Mesodermal cell (in vitro differentiated cells): Measurements from ENCODE around the gene MAGEA8. TPM values are rescaled to one million over a fixed set of nuclear protein-coding genes. Genes with fewer than 3 reads are reported as not detected.
"Not testable (repeated sequence)": the region's sequence is repeated elsewhere in the genome, so short reads cannot be mapped to it uniquely, and the experiment has no call there.

Experiments
- H3K27ac ChIP-seq: 2 replicates; pipeline ENCODE4 v1.7.0; 2013; ENCODE audit warnings: mild to moderate bottlenecking, low read depth, low read length, moderate library complexity; ENCODE audit not compliant: severe bottlenecking
- H3K36me3 ChIP-seq: 2 replicates; pipeline ENCODE4 v1.7.1; 2013; ENCODE audit warnings: mild to moderate bottlenecking, low read length, moderate library complexity; ENCODE audit not compliant: control insufficient read depth, insufficient read depth
- H3K4me1 ChIP-seq: one replicate; pipeline ENCODE4 v1.7.1; 2013; ENCODE audit warnings: mild to moderate bottlenecking, low read length; ENCODE audit not compliant: insufficient read depth, control insufficient read depth, poor library complexity, severe bottlenecking
- H3K4me3 ChIP-seq: 2 replicates; pipeline ENCODE4 v1.7.0; 2013; ENCODE audit warnings: low read length, control low read depth, mild to moderate bottlenecking; ENCODE audit not compliant: insufficient read depth, poor library complexity, severe bottlenecking; ENCODE audit errors: extremely low read depth
- H3K9me3 ChIP-seq: 2 replicates; pipeline ENCODE4 v1.7.1; 2013; ENCODE audit warnings: mild to moderate bottlenecking, low read length, moderate library complexity; ENCODE audit not compliant: control insufficient read depth
- WGBS, 2 experiments: methylation state at CpG; one replicate each; pipeline ENCODE4 v1.1.5; 2013; ENCODE audit warnings: missing lambda C conversion rate in 2 of 2; ENCODE audit not compliant: insufficient coverage in 2 of 2; 5-methylcytosine and 5-hydroxymethylcytosine counted together
- polyA plus RNA-seq, 2 experiments: library from polyadenylated mRNA; stranded (reverse); fragments of 50-300 nt; gene quantifications; one replicate each; pipeline ENCODE4 v1.2.3, GENCODE V29; 2013

Gene MAGEA8, protein sequence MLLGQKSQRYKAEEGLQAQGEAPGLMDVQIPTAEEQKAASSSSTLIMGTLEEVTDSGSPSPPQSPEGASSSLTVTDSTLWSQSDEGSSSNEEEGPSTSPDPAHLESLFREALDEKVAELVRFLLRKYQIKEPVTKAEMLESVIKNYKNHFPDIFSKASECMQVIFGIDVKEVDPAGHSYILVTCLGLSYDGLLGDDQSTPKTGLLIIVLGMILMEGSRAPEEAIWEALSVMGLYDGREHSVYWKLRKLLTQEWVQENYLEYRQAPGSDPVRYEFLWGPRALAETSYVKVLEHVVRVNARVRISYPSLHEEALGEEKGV
- polyA plus RNA-seq (2013, experiment 1 of 2) = not detected
- polyA plus RNA-seq (2013, experiment 2 of 2) = not detected

DNA sequence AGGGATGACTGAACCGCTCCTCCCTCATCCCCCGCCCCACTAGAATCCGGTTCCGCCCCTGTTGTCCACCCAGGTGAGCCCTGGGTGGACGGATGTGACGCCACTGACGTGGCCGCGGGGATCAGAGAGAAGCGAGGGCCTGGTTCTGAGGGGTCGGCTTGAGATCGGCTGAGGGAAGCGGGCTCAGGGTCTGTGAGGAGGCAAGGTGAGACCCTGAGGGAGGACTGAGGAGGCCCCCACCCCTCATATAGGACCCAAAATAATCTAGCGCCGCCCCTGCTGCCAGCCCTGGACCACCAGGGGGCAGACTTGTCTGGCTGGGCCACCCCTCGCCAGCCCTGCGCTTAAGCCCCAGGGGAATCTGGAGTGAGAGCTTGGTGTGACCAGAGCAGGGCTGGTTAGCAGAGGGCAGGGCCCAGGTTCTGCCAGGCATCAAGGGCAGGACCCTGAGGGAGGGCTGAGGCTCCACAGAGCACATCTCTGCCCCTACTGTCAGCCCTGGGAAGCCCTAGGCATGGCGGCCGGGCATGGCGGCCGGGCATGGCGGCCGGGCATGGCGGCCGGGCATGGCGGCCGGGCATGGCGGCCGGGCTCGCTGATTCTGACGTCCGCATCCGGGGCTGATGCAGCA, at the start of gene MAGEA8:
TSS of gene MAGEA8 (plus strand) at position 103 of the 631 bp plus-strand sequence. CDS start 3,090 bp downstream, outside the sequence.
- H3K9me3 ChIP-seq = no peaks in the 10 kb centered on the region
- 94 to 100% methylated on average over 4 to 5 of the region's 33 CpGs for WGBS, 2 experiments

DNA sequence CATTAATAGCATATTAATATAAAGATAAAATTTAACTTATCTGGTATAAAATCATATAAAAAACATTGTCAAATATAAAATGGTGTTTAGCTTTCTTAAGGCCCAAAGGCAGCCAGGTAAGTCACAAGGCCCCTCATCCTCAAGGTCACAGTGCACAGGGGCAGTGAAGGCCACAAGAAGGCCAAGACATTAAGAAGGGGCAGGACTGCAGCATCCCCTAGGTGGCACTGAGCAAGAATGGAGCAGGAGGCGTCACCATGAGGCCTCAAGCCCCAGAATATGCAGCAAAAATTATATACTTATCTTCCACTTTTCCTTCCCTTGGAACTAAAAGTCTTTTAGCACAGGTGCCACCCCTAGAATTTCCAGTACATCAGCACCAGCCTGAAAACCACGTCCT, 49.5 kb upstream of the MAGEA8 start:
- H3K4me3 ChIP-seq = no peak overlapping the region
- H3K36me3 ChIP-seq = no peaks in the 10 kb centered on the region
- no peak overlapping the region for H3K27ac ChIP-seq
- H3K4me1 ChIP-seq = no peaks in the 10 kb centered on the region
- WGBS, 2 experiments = 67% methylated on average over 1 of the region's 2 CpGs; no CpG with 5 or more reads in 1 of the 2 experiments
- no peaks in the 10 kb centered on the region for H3K9me3 ChIP-seq

More for the DNA sequence above, at the start of gene MAGEA8:
- no peaks in the 10 kb centered on the region for H3K4me1 ChIP-seq
- H3K27ac ChIP-seq = no peak within 1 kb of the TSS
- no peak within 1 kb of the TSS for H3K4me3 ChIP-seq
- H3K36me3 ChIP-seq = no peaks in the 10 kb centered on the region

DNA sequence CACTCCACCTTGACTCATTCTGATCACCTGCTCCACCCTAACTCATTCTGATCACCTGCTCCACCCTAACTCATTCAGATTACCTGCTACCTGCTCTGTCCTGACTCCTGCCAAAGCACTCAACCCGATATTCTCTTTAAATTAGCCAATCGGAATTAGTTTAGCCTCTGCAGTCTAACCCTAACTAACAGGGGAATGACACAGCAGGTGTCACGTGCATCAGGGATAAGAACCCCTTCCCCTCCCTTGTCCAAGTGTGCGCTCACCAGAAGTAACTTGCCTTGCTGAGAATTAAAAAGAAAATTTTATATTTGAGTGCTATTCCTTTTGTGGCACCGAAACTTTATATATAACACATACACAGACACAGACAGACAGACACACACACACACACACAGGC, 44.3 kb upstream of the MAGEA8 start:
- not testable (repeated sequence) for H3K27ac ChIP-seq, H3K36me3 ChIP-seq, H3K4me3 ChIP-seq

DNA sequence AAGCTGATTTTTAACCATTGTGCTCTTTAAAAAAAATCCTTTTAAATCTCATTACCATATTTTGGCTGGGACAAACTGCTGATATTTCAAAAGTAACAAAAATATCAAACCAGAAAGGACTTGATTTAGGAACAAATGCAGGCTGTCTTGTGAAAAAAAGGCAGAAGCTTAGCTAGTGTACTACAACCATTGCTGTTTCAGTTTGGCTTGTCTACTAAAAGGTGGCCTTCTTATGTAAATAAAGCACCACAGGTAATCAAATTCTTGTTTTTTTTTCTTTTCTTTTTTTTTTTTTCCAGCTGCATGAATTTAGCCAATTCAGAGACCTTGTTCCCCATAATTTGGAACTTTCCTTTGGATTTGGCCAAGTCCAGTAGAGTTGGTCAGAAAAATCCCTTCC, 43.8 kb upstream of the MAGEA8 start:
- H3K4me3 ChIP-seq = no peak overlapping the region
- H3K27ac ChIP-seq = no peak overlapping the region

More for the DNA sequence above, 44.3 kb upstream of the MAGEA8 start:
- H3K4me1 ChIP-seq, H3K9me3 ChIP-seq: not testable (repeated sequence)
- WGBS, 2 experiments = 40 to 78% methylated on average over 1 to 2 of the region's 5 CpGs

DNA sequence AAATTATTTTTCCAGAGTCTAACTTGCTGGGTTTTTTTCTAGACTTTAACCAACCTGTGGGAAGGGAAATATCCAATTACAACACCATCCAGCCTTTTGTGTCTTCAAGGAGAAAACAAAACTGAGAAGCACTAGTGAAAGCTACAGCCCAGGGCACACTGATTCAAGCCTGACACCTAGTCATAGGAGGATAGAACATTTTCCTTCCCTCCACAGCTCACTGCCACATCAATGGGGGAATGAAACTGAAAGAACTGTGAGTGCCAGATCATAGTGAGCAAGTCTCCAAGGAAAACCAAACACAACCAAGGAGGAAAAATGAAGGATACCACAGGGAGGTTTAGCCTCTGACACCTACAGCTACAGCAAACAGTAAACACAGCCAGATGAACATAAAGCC, 43.3 kb upstream of the MAGEA8 start:
- no peaks in the 10 kb centered on the region for H3K4me1 ChIP-seq
- H3K27ac ChIP-seq = no peak overlapping the region
- H3K4me3 ChIP-seq = no peak overlapping the region

More for the DNA sequence above, 43.8 kb upstream of the MAGEA8 start:
- H3K4me1 ChIP-seq = no peaks in the 10 kb centered on the region
- no peaks in the 10 kb centered on the region for H3K9me3 ChIP-seq
- H3K36me3 ChIP-seq = no peaks in the 10 kb centered on the region

DNA sequence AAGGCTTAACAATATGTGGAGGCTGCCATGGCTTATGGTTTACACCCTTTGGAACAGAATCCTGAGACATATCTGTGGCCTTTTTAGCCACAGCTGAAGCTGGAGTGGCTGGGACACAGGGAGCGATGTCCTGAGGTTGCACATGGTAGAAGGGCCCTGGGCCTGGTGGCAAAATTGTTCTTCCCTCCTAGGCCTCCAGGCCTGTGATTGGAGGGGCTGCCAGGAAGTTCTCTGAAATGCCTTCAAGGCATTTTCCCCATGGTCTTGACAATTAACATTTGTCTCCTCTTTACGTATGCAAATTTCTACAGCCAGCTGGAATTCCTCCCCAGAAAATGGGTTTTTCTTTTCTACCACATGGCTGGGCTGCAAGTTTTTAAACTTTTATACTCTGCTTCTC, 39.1 kb upstream of the MAGEA8 start:
- H3K9me3 ChIP-seq = no peaks in the 10 kb centered on the region
- H3K4me3 ChIP-seq = no peak overlapping the region
- WGBS, 2 experiments = 100% methylated on average over 2 of the region's 2 CpGs; no CpG with 5 or more reads in 1 of the 2 experiments

More for the DNA sequence above, 43.3 kb upstream of the MAGEA8 start:
- Histone ChIP-seq H3K36me3 (no peaks in the 10 kb centered on the region), H3K9me3 (no peaks in the 10 kb centered on the region)

DNA sequence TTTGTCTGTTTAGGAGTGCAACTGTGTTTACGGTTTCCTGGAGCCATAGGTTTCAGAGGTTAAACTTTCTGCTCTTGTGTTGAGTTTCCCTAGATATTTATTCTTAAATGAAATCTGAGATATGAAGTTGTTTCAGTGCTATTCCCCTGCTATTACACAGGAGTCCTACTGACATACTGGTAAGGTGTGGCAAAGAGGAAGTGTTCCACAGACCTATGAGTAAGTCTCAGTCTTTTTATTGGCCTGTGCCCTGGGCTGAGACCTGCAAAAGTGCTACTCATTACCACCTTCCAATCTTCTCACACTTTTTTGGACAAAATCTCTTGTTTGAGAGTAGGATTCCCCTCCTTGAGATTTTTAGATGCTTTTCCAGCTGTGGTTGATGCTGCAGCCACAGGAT, 35.6 kb upstream of the MAGEA8 start:
- no CpG with 5 or more reads among the region's 1 CpG for WGBS, 2 experiments

More for the DNA sequence above, 39.1 kb upstream of the MAGEA8 start:
- H3K4me1 ChIP-seq = no peaks in the 10 kb centered on the region
- no peak overlapping the region for H3K27ac ChIP-seq
- H3K36me3 ChIP-seq = no peaks in the 10 kb centered on the region

DNA sequence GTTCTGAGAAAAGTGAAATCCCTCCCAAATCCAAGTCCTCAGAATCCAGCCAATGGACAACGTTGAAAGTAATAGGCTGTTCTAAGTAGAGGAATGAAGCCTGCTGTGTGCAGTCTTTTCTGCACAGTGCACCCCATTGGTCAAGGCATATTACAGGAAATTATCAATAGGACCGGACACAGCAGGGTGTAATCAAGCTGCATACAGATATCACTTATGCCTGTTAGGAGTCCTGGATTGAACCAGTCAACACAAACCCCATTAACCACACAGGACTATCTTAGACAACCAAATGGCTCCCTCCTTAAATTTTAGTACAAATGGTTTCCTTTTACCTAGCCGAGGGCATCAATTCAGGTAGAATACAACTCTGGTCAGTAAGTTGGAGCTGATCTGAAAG, 34.2 kb upstream of the MAGEA8 start:
- Histone ChIP-seq H3K36me3 (no peaks in the 10 kb centered on the region), H3K4me3 (no peak overlapping the region), H3K4me1 (no peaks in the 10 kb centered on the region), H3K27ac (no peak overlapping the region), H3K9me3 (no peaks in the 10 kb centered on the region)
- WGBS, 2 experiments = 80 to 100% methylated on average over 1 of the region's 3 CpGs

More for the DNA sequence above, 35.6 kb upstream of the MAGEA8 start:
- Histone ChIP-seq H3K4me1 (no peaks in the 10 kb centered on the region), H3K27ac (no peak overlapping the region), H3K4me3 (no peak overlapping the region), H3K36me3 (no peaks in the 10 kb centered on the region), H3K9me3 (no peaks in the 10 kb centered on the region)

DNA sequence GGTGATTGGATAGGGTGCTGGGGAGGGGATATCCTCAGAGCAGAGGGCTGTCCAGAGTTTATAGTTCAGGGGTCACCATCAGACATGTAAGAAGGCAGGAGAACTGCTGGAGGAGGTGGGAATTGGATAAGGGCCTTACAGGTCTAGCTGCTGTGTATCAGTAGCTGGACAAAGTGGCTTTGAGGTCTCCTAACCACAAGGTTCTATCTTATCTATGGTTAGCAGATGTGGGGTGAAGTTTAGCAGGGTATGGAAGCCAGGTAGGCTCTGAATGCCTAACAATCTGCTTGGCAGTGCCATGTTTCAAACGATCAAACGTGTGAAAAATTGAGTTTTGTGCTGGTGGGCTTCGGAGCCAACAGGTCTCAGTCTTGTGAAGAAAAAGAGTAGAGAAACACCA, 32.1 kb upstream of the MAGEA8 start:
- Histone ChIP-seq H3K36me3 (no peaks in the 10 kb centered on the region), H3K27ac (no peak overlapping the region), H3K9me3 (no peaks in the 10 kb centered on the region), H3K4me1 (no peaks in the 10 kb centered on the region), H3K4me3 (no peak overlapping the region)
- WGBS, 2 experiments = 82% methylated on average over 2 of the region's 3 CpGs; no CpG with 5 or more reads in 1 of the 2 experiments

DNA sequence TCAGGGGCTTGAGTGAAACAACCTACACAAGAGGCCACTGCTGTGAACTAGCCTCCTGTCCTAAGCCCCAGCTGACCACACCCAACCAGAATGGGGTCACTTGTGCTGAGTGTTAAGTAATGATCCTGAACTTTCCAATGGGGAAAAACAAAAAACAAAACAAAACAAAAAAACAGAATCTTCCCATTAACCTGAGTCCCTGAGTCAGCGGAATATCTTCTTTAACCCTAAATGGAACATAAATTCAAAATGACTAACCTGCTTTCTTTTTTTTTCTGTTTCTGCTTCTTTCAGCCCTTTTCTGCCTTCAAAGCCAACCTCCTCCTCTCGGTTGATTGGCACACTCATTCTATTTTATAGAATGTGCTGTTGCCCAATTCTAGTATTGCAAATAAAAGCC, 31.2 kb upstream of the MAGEA8 start:
- Histone ChIP-seq H3K4me3 (no peak overlapping the region), H3K4me1 (no peaks in the 10 kb centered on the region), H3K36me3 (no peaks in the 10 kb centered on the region), H3K9me3 (no peaks in the 10 kb centered on the region), H3K27ac (no peak overlapping the region)
- 71 to 85% methylated on average over 1 of the region's 2 CpGs for WGBS, 2 experiments

DNA sequence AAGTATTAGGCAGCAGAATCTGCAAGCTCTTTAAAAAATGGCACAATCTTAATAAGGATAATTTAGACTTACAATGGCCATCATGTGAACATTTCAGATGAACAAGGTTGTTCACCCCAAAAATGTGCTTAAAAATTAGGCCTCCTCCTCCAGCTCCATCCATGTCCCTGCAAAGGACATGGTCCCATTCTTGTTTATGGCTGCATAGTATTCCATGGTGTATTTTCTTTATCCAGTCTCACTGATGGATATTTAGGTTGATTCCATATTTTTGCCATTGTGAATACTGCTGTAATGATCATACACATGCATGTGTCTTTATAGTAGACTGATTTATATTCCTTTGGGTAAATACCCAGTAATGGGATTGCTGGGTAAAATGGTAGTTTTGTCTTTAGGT, 29.1 kb upstream of the MAGEA8 start:
- Histone ChIP-seq H3K27ac (no peak overlapping the region), H3K9me3 (no peaks in the 10 kb centered on the region), H3K4me1 (no peaks in the 10 kb centered on the region)

More for the DNA sequence above, 29.1 kb upstream of the MAGEA8 start:
- Histone ChIP-seq H3K4me3 (no peak overlapping the region), H3K36me3 (no peaks in the 10 kb centered on the region)
